Ectodermal cell (in vitro differentiated cells): ENCODE measurements around the gene GRID1.

ENCODE experiments used
- H3K27ac ChIP-seq: 2 replicates; pipeline ENCODE4 v1.7.0; 2013; ENCODE audit warnings: mild to moderate bottlenecking, low read depth, low read length; ENCODE audit not compliant: insufficient read depth, poor library complexity, severe bottlenecking
- H3K27me3 ChIP-seq: 2 replicates; pipeline ENCODE4 v1.7.0; 2013; ENCODE audit warnings: mild to moderate bottlenecking, low read length; ENCODE audit not compliant: insufficient read depth, control insufficient read depth, poor library complexity, severe bottlenecking
- H3K36me3 ChIP-seq: one replicate; pipeline ENCODE4 v1.7.0; 2013; ENCODE audit warnings: low read length; ENCODE audit not compliant: control insufficient read depth, insufficient read depth
- H3K4me1 ChIP-seq: one replicate; pipeline ENCODE4 v1.7.0; 2013; ENCODE audit warnings: low read length; ENCODE audit not compliant: control insufficient read depth, insufficient read depth
- H3K4me3 ChIP-seq: 2 replicates; pipeline ENCODE4 v1.7.0; 2013; ENCODE audit warnings: low read depth, low read length, control low read depth; ENCODE audit not compliant: insufficient read depth
- H3K9me3 ChIP-seq: 2 replicates; pipeline ENCODE4 v1.7.0; 2013; ENCODE audit warnings: mild to moderate bottlenecking, low read length, moderate library complexity; ENCODE audit not compliant: control insufficient read depth
- WGBS, 2 experiments: methylation state at CpG; one replicate each; pipeline ENCODE4 v1.1.7; 2013; ENCODE audit warnings: missing lambda C conversion rate in 2 of 2; 5-methylcytosine and 5-hydroxymethylcytosine counted together

The GRID1 gene

DNA sequence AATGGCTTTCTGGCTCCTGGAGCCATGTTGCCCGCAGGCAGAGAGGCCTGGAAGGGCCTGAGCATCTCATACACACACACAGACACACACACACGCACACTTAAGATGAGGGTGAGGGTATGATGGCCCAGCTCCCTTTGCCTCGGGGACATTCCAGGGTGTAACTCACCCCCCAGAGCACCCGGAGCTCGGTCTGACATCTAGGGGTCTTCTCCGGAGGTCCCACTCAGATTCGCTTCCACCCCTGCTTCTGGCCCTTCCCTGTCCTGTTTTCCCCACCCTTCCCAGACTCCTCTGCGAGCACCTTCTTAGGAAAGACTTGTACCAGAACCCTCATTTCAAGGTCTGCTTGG, 304.4 kb downstream of the GRID1 start:
- Histone ChIP-seq H3K9me3 (no peaks in the 10 kb centered on the region), H3K27me3 (no peaks in the 10 kb centered on the region), H3K27ac (no peak overlapping the region), H3K36me3 (no peaks in the 10 kb centered on the region), H3K4me3 (no peak overlapping the region), H3K4me1 (no peaks in the 10 kb centered on the region)
- 92 to 95% methylated on average over 8 of the region's 8 CpGs for WGBS, 2 experiments

GRCh38 chr10:86061278-86062197, 305.1 kb downstream of the GRID1 start:
- H3K27me3 ChIP-seq = no peaks in the 10 kb centered on the region
- H3K9me3 ChIP-seq = no peaks in the 10 kb centered on the region
- 91% methylated on average over 7 of the region's 7 CpGs for WGBS, 2 experiments
- no peak overlapping the region for H3K4me3 ChIP-seq
- H3K27ac ChIP-seq = no peak overlapping the region
- H3K36me3 ChIP-seq = no peaks in the 10 kb centered on the region
- H3K4me1 ChIP-seq = no peaks in the 10 kb centered on the region

GRCh38 chr10:86060386-86061277, 306.0 kb downstream of the GRID1 start:
- no peaks in the 10 kb centered on the region for H3K4me1 ChIP-seq
- H3K4me3 ChIP-seq = no peak overlapping the region
- H3K27ac ChIP-seq = no peak overlapping the region
- no peaks in the 10 kb centered on the region for H3K9me3 ChIP-seq
- WGBS, 2 experiments = 83 to 84% methylated on average over 9 of the region's 9 CpGs
- H3K36me3 ChIP-seq = no peaks in the 10 kb centered on the region
- H3K27me3 ChIP-seq = no peaks in the 10 kb centered on the region

- no peak overlapping the region for H3K27ac ChIP-seq
- H3K4me1 ChIP-seq = no peaks in the 10 kb centered on the region
- H3K27me3 ChIP-seq = no peaks in the 10 kb centered on the region
- WGBS, 2 experiments = 89 to 91% methylated on average over 3 of the region's 3 CpGs
- no peak overlapping the region for H3K4me3 ChIP-seq
- no peaks in the 10 kb centered on the region for H3K9me3 ChIP-seq
- no peaks in the 10 kb centered on the region for H3K36me3 ChIP-seq
These were observed 306.7 kb downstream of the GRID1 start for GRCh38 chr10:86059892-86060291.

- no peaks in the 10 kb centered on the region for H3K36me3 ChIP-seq
- no peak overlapping the region for H3K27ac ChIP-seq
- 87 to 88% methylated on average over 5 of the region's 5 CpGs for WGBS, 2 experiments
- H3K9me3 ChIP-seq = no peaks in the 10 kb centered on the region
- no peaks in the 10 kb centered on the region for H3K27me3 ChIP-seq
- H3K4me1 ChIP-seq = no peaks in the 10 kb centered on the region
- no peak overlapping the region for H3K4me3 ChIP-seq
These were observed 307.6 kb downstream of the GRID1 start for GRCh38 chr10:86058964-86059363.

DNA sequence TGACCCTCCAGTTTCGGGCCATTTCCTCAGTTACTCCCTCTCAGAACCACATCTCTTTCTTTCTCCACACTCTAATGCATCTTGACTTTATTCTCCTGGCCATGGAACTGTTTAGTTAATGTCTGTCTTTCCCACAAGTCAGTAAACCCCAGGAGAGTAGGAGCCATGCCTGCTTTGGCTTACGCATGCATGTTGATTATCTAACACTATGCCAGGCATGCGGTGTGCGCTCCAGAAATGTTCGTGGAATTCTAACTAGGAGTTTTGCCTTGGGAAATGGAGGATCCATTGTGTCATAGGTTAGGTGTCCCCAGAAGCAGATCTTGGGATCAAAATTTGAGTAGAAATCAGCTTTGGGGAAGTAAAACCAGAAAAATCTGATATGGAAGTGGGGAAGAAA, 308.9 kb downstream of the GRID1 start:
- 96 to 97% methylated on average over 5 of the region's 5 CpGs for WGBS, 2 experiments
- Histone ChIP-seq H3K27ac (no peak overlapping the region), H3K4me3 (no peak overlapping the region), H3K27me3 (no peaks in the 10 kb centered on the region), H3K4me1 (no peaks in the 10 kb centered on the region), H3K9me3 (no peaks in the 10 kb centered on the region), H3K36me3 (no peaks in the 10 kb centered on the region)

DNA sequence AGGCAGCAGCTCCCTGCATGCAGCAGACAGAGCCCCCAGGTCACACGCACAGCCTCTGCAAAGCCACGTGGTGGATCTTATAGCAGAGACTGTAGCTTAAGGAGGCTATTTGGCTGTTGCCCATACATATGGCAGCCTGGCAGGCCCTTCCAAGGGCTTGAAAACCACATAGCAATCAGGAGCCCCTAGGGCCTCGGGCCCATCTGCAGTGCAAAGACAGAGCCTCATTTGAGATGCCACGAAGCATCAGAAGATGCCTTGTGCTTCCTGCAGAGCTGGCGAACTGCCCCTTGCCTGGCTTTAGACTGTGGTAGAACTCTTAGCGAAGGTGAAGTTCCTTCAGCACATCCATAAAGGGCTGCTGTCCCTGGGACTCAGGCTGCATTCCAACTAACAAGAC, 309.9 kb downstream of the GRID1 start:
- Histone ChIP-seq H3K4me1 (no peaks in the 10 kb centered on the region), H3K27ac (no peak overlapping the region), H3K9me3 (no peaks in the 10 kb centered on the region), H3K4me3 (no peak overlapping the region), H3K27me3 (no peaks in the 10 kb centered on the region), H3K36me3 (no peaks in the 10 kb centered on the region)
- WGBS, 2 experiments = 92 to 95% methylated on average over 6 of the region's 6 CpGs

GRCh38 chr10:86055928-86056327, 310.7 kb downstream of the GRID1 start:
- WGBS, 2 experiments = 90 to 95% methylated on average over 1 of the region's 1 CpG

DNA sequence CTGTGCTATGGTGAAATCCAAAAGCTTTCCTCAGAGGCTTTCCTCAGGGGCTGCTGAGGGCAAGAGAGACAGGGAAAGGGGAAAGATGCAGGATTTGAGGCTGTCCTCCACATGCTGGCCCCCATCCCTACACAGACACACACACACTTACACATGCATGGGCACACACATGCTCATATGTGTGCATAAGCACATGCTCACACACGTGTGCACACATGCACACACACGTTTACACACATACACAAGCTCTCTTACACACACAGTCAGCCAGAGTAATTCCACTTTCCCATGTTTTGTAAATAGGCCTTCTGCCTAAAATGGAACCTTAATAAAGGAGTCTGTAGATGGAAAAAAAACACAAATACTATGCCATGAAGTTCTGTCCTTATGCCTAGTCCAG, 312.9 kb downstream of the GRID1 start:
- Histone ChIP-seq H3K36me3 (no peaks in the 10 kb centered on the region), H3K27me3 (no peaks in the 10 kb centered on the region), H3K4me3 (no peak overlapping the region), H3K9me3 (no peaks in the 10 kb centered on the region), H3K27ac (no peak overlapping the region), H3K4me1 (no peaks in the 10 kb centered on the region)
- 90 to 91% methylated on average over 2 of the region's 2 CpGs for WGBS, 2 experiments

More at GRCh38 chr10:86055928-86056327, 310.7 kb downstream of the GRID1 start:
- no peaks in the 10 kb centered on the region for H3K9me3 ChIP-seq
- H3K36me3 ChIP-seq = no peaks in the 10 kb centered on the region
- H3K27me3 ChIP-seq = no peaks in the 10 kb centered on the region
- no peak overlapping the region for H3K4me3 ChIP-seq
- H3K27ac ChIP-seq = no peak overlapping the region
- no peaks in the 10 kb centered on the region for H3K4me1 ChIP-seq

GRCh38 chr10:86051586-86051985, 315.0 kb downstream of the GRID1 start:
- WGBS, 2 experiments = 99 to 100% methylated on average over 3 of the region's 3 CpGs
- H3K36me3 ChIP-seq = no peaks in the 10 kb centered on the region
- no peaks in the 10 kb centered on the region for H3K9me3 ChIP-seq

More at GRCh38 chr10:86051586-86051985, 315.0 kb downstream of the GRID1 start:
- no peaks in the 10 kb centered on the region for H3K4me1 ChIP-seq
- H3K27ac ChIP-seq = no peak overlapping the region
- H3K27me3 ChIP-seq = no peaks in the 10 kb centered on the region
- H3K4me3 ChIP-seq = no peak overlapping the region
